ENCODE measurements around the gene FLT3. TPM values are rescaled to one million over a fixed set of nuclear protein-coding genes. Genes with fewer than 3 reads are reported as not detected.
"Not testable (repeated sequence)": the region's sequence is repeated elsewhere in the genome, so short reads cannot be mapped to it uniquely, and the experiment has no call there.

Gene FLT3
- total RNA-seq: not detected in 2 replicates

GRCh38 chr13:28100150-28101121 is at the start of gene FLT3:
TSS of gene FLT3 (minus strand) at chr13:28100576. CDS start at chr13:28100510, 66 bp downstream.
- peak; percentile 28 for DNase-seq (ENCODE audit: low read depth)
- peak within 1 kb of the TSS; percentile 33 for H3K4me3 ChIP-seq (ENCODE audit: low read depth, low read length)

GRCh38 chr13:28147495-28147894 is 47.1 kb upstream of the FLT3 start:
- no peak for TF ChIP-seq CTCF (IDR thresholded peaks at IDR 0.05; ENCODE audit: insufficient read depth, low read depth, low read length)
- DNase-seq (ENCODE audit: low read depth): peak; percentile 31
- no peak overlapping the region for H3K4me3 ChIP-seq (ENCODE audit: low read depth, low read length)

More at GRCh38 chr13:28100150-28101121, at the start of gene FLT3:
- no peak for TF ChIP-seq CTCF (IDR thresholded peaks at IDR 0.05; ENCODE audit: insufficient read depth, low read depth, low read length)

- no peak for TF ChIP-seq CTCF (IDR thresholded peaks at IDR 0.05; ENCODE audit: insufficient read depth, low read depth, low read length)
- H3K4me3 ChIP-seq (ENCODE audit: low read depth, low read length): no peak overlapping the region
- DNase-seq (ENCODE audit: low read depth): no peak
Measured at GRCh38 chr13:28145049-28145448, 44.7 kb upstream of the FLT3 start.

- DNase-seq (ENCODE audit: low read depth); H3K4me3 ChIP-seq (ENCODE audit: low read depth, low read length): not testable (repeated sequence)
Measured at GRCh38 chr13:28141542-28141941, 41.2 kb upstream of the FLT3 start.

- TF ChIP-seq CTCF (IDR thresholded peaks at IDR 0.05; ENCODE audit: insufficient read depth, low read depth, low read length): no peak
- DNase-seq (ENCODE audit: low read depth): no peak
- peak overlapping the region; percentile 84 for H3K4me3 ChIP-seq (ENCODE audit: low read depth, low read length)
Measured at GRCh38 chr13:28140433-28141125, 40.2 kb upstream of the FLT3 start.

- DNase-seq (ENCODE audit: low read depth): peak; percentile 95
Measured at GRCh38 chr13:28138756-28139470, 38.5 kb upstream of the FLT3 start.

More at GRCh38 chr13:28138756-28139470, 38.5 kb upstream of the FLT3 start:
- H3K4me3 ChIP-seq (ENCODE audit: low read depth, low read length): peak overlapping the region; percentile 84
- no peak for TF ChIP-seq CTCF (IDR thresholded peaks at IDR 0.05; ENCODE audit: insufficient read depth, low read depth, low read length)

All from fibroblast of villous mesenchyme (primary cell).